Measurements from ENCODE around the gene NPAT. TPM values are rescaled to one million over a fixed set of nuclear protein-coding genes. Genes with fewer than 3 reads are reported as not detected.

The NPAT gene
- total and polyA plus RNA-seq, 2 experiments from 2014 or later = 3.7 to 14.3 TPM

DNA sequence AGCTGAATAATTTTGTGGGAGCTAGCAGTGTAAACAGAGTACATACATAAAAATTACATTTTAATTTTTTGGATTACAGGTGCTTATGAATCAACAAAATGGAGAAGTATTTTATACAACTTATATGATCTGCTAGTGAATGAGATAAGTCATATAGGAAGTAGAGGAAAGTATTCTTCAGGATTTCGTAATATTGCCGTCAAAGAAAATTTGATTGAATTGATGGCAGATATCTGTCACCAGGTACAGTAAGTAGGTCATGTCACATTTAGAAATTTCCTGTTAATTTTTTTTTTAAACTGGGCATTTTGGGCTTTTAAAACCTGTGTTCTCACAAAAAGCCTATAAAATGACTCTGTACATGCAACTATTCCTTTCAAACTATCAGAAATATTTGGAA, 24.4 kb upstream of the NPAT start:
- no peaks in the 10 kb centered on the region for H3K4me1 ChIP-seq (ENCODE audit: insufficient read depth)
- H3K27ac ChIP-seq = no peak overlapping the region
- H3K9me3 ChIP-seq (ENCODE audit: low read depth) = no peaks in the 10 kb centered on the region
- H4K20me1 ChIP-seq (ENCODE audit: insufficient read depth, poor library complexity, severe bottlenecking) = no peaks in the 10 kb centered on the region
- no peaks in the 10 kb centered on the region for H3K36me3 ChIP-seq (replicated peaks; ENCODE audit: insufficient read depth, low read depth)
- TF ChIP-seq EZH2phosphoT487 (IDR thresholded peaks at IDR 0.05; ENCODE audit: low read depth, severe bottlenecking, unreplicated experiment) (no peak), EZH2 (IDR thresholded peaks at IDR 0.05; ENCODE audit: borderline replicate concordance) (no peak)
- TF ChIP-seq, protein P1, sequence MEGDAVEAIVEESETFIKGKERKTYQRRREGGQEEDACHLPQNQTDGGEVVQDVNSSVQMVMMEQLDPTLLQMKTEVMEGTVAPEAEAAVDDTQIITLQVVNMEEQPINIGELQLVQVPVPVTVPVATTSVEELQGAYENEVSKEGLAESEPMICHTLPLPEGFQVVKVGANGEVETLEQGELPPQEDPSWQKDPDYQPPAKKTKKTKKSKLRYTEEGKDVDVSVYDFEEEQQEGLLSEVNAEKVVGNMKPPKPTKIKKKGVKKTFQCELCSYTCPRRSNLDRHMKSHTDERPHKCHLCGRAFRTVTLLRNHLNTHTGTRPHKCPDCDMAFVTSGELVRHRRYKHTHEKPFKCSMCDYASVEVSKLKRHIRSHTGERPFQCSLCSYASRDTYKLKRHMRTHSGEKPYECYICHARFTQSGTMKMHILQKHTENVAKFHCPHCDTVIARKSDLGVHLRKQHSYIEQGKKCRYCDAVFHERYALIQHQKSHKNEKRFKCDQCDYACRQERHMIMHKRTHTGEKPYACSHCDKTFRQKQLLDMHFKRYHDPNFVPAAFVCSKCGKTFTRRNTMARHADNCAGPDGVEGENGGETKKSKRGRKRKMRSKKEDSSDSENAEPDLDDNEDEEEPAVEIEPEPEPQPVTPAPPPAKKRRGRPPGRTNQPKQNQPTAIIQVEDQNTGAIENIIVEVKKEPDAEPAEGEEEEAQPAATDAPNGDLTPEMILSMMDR (IDR thresholded peaks at IDR 0.05; ENCODE audit: poor library complexity) = no peak
- no peak for DNase-seq (ENCODE audit: low spot score)
- H2AFZ ChIP-seq = no peak overlapping the region
- H3K27me3 ChIP-seq = no peaks in the 10 kb centered on the region
- H3K4me3 ChIP-seq = no peak overlapping the region
- no peak overlapping the region for H3K4me2 ChIP-seq
- H3K9me2 ChIP-seq (replicated peaks; ENCODE audit: insufficient read depth) = no peaks in the 10 kb centered on the region
- 98% methylated on average over 2 of the region's 2 CpGs for WGBS (ENCODE audit: low lambda C conversion rate, missing lambda C conversion rate)
- no peaks in the 10 kb centered on the region for H3K79me2 ChIP-seq

DNA sequence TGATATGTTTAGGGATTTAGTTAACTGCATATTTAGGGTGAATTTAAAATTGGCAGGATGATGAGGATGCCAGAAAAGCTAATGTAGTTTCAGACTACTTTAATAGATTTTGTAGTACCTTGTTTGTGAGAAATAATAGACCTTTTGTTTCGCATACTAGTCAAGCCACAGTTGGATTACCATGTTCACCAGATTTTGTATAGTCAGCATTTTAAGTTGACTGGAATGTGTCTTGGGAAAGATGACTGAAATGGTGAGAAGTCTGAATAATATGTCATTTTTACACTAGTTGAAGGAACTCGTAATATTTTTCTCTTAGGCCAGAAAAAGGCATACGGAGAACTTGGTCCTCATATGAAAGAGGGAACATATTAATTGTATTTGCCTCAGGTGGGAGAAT, 23.9 kb upstream of the NPAT start:
- TF ChIP-seq, protein P1 (IDR thresholded peaks at IDR 0.05; ENCODE audit: poor library complexity) = no peak
- TF ChIP-seq EZH2phosphoT487 (IDR thresholded peaks at IDR 0.05; ENCODE audit: low read depth, severe bottlenecking, unreplicated experiment) (no peak), EZH2 (IDR thresholded peaks at IDR 0.05; ENCODE audit: borderline replicate concordance) (no peak)
- no peak overlapping the region for H3K27ac ChIP-seq
- H3K27me3 ChIP-seq = no peaks in the 10 kb centered on the region
- WGBS (ENCODE audit: low lambda C conversion rate, missing lambda C conversion rate) = 94% methylated on average over 3 of the region's 3 CpGs
- H3K4me2 ChIP-seq = no peak overlapping the region
- H3K9me2 ChIP-seq (replicated peaks; ENCODE audit: insufficient read depth) = no peaks in the 10 kb centered on the region
- DNase-seq (ENCODE audit: low spot score) = no peak
- H3K4me1 ChIP-seq (ENCODE audit: insufficient read depth) = no peaks in the 10 kb centered on the region
- no peaks in the 10 kb centered on the region for H3K9me3 ChIP-seq (ENCODE audit: low read depth)
- no peaks in the 10 kb centered on the region for H3K79me2 ChIP-seq
- H2AFZ ChIP-seq = no peak overlapping the region
- H3K4me3 ChIP-seq = no peak overlapping the region
- no peaks in the 10 kb centered on the region for H4K20me1 ChIP-seq (ENCODE audit: insufficient read depth, poor library complexity, severe bottlenecking)
- no peaks in the 10 kb centered on the region for H3K36me3 ChIP-seq (replicated peaks; ENCODE audit: insufficient read depth, low read depth)

DNA sequence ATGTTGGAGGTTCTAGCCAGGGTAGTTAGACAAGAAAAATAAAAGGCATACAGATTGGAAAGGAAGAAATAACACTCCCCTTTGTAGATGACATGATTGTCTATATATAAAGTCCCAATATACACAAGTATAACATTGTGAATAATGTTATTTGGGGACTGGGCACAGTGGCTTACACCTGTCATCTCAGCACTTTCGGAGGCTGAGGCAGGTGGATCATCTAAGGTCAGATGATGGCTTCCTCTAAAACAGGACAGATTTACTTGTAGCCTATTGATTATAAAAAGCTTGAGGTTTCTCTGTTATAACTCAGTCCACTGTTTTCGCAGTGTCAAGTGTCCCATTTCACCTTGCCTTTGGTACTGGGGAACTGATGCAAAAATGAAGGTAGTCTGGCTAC, 20.0 kb upstream of the NPAT start:
- 98% methylated on average over 2 of the region's 2 CpGs for WGBS (ENCODE audit: low lambda C conversion rate, missing lambda C conversion rate)
- no peak for DNase-seq (ENCODE audit: low spot score)
- H2AFZ ChIP-seq = no peak overlapping the region
- no peak overlapping the region for H3K4me2 ChIP-seq
- no peaks in the 10 kb centered on the region for H3K9me3 ChIP-seq (ENCODE audit: low read depth)
- H3K36me3 ChIP-seq (replicated peaks; ENCODE audit: insufficient read depth, low read depth) = peaks cover 3% of the 10 kb centered on the region
- no peaks in the 10 kb centered on the region for H4K20me1 ChIP-seq (ENCODE audit: insufficient read depth, poor library complexity, severe bottlenecking)
- no peaks in the 10 kb centered on the region for H3K9me2 ChIP-seq (replicated peaks; ENCODE audit: insufficient read depth)
- no peaks in the 10 kb centered on the region for H3K79me2 ChIP-seq
- no peak overlapping the region for H3K4me3 ChIP-seq
- H3K4me1 ChIP-seq (ENCODE audit: insufficient read depth) = no peaks in the 10 kb centered on the region
- H3K27ac ChIP-seq = no peak overlapping the region
- no peaks in the 10 kb centered on the region for H3K27me3 ChIP-seq
- no peak for TF ChIP-seq EZH2phosphoT487 (IDR thresholded peaks at IDR 0.05; ENCODE audit: low read depth, severe bottlenecking, unreplicated experiment)
- TF ChIP-seq EZH2 (IDR thresholded peaks at IDR 0.05; ENCODE audit: borderline replicate concordance) = no peak
- TF ChIP-seq, protein P1 (IDR thresholded peaks at IDR 0.05; ENCODE audit: poor library complexity) = no peak

Data from hepatocyte (in vitro differentiated cells).